A549 treated with CORT108297 at 1 μM for 4 hours (cell line): ENCODE results near the gene CAMKMT. TPM values are rescaled to one million over a fixed set of nuclear protein-coding genes. Genes with fewer than 3 reads are reported as not detected.

Experiments used
- total RNA-seq: library from RNA; stranded (reverse); fragments of 200-300 nt; extraction: Qiagen RNA extraction; gene quantifications from 5 replicates; pipeline ENCODE4 v1.2.3, GENCODE V29; 2022

Gene CAMKMT
- total RNA-seq, result 4.1 to 7.1 TPM (median 5.1 TPM) in 5 replicates

GRCh38 chr2:44361330-44362206 is at the start of gene CAMKMT, which contains the start of gene PREPL:
Gene CAMKMT, plus strand, starts transcription at chr2:44361947.
Gene PREPL, minus strand, starts transcription at chr2:44361494. Its CDS starts 15,152 bp downstream, at chr2:44346342.

Other genes with a start within 250 kb of the CAMKMT start
- gene PPM1B, start 193.1 kb upstream of the CAMKMT start, total RNA-seq, result 22.9 to 31.4 TPM (median 30.3 TPM) in 5 replicates
- gene SLC3A1, start 86.5 kb upstream of the CAMKMT start, total RNA-seq, result 0.73 to 1.5 TPM (median 1.0 TPM) in 5 replicates
- gene PREPL, start 453 bp upstream of the CAMKMT start, total RNA-seq, result 21.2 to 25.5 TPM (median 22.4 TPM) in 5 replicates